Embryonic facial prominence (tissue), 1 donor: ENCODE measurements around the gene CA4.

ENCODE experiments used
- DNase-seq: peaks from one replicate; pipeline ENCODE4 v3.0.0-alpha.2; 2016; ENCODE audit errors: extremely low spot score

CA4 gene

DNA sequence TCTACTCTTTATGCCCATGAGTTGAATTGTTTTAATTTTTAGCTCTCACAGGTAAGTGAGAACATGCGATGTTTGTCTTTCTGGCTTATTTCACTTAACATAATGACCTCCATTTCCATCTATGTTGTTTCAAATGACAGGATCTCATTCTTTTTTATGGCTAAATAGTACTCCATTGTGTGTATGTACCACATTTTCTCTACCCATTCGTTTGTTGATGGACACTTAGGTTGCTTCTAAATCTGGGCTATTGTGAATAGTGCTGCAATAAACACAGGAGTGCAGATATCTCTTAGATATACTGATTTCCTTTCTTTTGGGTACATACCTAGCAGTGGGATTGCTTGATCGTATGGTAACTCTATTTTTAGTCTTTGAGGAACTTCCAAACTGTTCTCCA is 19.3 kb upstream of the CA4 start:
- no peak for DNase-seq

DNA sequence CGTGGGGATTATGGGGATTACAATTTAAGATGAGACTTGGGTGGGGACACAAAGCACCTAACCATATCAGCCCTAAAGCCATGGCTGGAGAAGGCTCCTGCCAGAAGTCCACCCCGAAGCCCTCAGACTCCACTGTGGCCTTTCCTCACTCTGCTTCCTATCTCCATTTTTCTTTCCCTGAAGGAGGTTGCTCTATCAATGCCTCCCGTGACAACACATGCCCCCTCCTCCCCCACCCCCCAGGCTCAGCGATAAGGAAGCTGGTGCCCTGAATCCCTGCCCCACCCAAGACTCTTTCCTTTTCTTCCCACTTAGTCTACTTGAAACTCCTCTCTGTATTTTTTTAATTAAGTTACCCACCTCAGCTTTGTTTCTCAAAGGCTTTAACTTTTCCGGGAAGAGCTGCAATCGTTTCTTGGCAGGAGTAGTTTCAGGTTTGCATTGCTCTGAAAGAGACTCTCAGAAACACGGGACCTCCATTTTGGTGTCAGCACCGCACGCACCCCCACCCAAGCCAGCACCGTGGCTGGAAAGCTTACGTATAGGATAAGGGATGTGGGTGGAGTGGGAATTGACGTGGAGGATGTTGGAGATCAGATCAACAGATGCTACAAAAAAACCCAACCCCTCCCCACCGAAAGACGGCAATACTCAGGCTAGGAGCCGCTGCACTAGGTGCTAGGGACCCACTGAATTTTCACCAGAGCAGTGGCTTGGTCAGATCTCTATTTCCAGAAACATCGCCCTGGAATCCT is 15.2 kb upstream of the CA4 start:
- DNase-seq = no peak

- peak; percentile 59 for DNase-seq
Measured at GRCh38 chr17:60135151-60135950, 14.4 kb upstream of the CA4 start.

GRCh38 chr17:60135951-60136666 is 13.7 kb upstream of the CA4 start:
- DNase-seq = no peak

GRCh38 chr17:60137731-60138130 is 12.0 kb upstream of the CA4 start:
- DNase-seq = no peak

GRCh38 chr17:60138769-60139437 is 10.9 kb upstream of the CA4 start:
- no peak for DNase-seq

DNA sequence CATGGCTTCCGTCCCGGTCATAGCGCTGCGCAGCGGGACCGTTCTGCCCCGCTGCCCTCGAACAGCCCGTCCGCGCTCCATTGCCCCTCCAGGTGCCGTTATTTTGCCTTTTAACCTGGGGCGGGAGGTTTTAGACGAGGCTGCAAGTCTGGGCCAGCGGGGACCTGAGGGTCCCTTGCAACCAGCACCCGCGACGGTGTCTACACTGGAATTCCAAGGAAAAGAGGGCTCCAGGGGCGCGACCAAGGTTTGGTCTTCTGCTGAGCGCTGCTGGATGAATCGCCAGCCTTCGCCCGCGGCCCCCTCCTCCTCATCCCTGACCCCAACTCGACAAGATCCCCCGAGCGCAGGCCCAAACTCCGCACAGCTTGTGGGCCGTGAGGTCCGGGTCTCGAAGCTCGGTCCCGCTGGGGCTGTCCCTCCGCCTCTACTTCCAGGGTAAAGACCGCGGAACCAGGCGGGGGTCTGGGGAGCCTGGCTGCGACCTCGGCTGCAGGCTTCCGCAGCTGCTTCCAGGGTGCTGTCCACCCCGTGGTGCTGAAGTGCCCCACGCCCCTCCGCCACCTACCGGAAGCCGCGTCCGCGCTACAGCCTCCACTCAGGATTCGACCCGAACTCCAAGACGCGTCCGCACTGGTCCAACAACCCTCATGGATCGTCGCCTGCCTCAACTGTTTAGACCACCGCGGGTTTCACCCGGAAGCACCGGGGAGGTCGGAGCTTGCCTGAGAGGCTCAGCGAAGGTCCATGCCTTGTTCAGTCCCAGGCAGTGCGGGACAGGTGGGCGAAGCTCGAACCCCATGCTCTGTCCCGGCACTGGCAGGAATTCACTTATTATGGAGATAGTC is 10.1 kb upstream of the CA4 start:
- DNase-seq = no peak

DNA sequence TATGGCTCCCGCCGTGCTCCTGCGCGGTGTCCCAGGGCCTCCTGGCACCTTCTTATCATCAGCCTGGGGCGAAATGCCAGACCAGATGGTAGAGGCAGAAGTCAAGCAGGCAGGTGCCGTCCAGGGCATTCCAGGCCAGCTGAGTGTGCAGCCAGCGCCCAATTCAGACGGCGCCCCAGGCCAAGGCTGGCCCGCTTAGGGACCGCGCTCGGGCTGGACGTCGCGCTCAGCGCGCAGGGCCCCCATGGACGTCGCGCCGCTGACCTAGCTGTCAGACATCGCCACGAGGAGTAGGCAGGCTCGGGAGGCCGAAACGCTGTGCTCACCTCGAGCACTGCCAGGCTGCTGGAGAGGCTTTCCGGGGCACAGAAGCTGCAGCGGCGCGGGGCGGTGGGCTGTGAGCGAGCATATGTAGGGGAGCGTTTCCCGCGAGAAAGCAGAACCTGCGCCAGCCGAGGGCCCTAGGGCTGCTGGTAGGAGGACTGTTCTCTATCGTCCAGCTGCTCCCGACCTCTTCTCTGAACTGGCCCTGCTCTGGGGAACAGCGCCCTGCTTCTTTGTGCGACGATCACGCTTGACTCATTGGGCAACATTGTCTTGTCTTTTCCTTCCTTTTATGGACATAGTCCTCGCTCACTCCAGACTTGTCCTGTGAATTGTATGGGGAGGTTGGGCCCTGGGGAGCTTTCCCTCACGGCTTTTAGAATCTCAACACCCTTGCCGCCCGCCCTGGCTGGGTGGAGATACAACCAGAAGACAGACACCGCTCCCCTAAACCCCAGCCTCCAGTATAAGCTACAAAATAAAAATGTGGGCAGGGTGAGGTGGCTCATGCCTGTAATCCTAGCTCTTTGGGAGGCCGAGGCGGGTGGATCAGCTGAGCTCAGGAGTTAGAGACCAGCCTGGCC is 8.4 kb upstream of the CA4 start:
- DNase-seq = no peak

GRCh38 chr17:60142872-60143499 is 6.8 kb upstream of the CA4 start:
- DNase-seq = no peak

DNA sequence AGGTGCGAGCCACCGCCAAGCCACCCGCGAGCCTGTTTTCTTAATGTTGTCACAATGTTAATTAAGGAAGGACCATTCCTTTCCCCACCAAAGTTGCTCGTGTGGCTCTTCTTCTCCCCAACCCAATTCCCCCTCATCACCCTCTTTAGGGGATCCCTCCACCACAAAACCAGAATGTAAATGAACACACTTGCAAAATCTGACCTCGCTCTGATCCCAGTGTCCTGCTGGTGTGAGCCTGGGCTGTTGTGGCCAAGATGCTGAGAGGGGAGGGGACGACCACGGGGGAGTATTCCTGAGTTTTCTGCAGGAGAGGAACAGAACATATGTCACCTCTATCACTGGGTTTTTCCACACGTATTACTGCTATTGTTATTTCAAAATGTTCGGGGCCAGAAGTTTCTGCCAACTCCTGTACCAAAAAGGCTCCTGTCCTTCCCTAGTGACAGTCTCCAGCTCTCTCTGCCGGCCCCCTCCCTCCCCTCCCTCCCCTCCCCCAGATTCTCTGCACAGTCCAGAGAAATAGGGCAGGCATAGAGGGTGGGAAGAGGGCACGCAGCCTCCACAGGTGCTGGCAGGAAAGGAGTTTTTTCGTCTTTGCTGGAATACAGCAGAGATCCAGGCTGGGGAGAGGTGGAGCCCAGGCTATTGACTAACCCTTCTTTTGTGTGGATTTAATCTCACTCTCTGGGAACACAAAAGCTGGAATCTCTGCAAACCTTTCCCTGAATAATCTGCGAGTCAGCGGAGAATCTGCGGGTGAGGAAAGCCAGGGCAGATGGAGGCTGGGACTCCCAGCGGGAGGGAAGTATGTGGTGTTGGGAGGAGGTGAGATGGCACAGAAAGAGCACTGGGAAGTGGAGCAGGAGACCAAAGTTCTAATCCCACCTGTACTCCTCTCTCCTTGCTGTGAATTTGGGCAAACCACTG is 4.5 kb upstream of the CA4 start:
- no peak for DNase-seq

DNA sequence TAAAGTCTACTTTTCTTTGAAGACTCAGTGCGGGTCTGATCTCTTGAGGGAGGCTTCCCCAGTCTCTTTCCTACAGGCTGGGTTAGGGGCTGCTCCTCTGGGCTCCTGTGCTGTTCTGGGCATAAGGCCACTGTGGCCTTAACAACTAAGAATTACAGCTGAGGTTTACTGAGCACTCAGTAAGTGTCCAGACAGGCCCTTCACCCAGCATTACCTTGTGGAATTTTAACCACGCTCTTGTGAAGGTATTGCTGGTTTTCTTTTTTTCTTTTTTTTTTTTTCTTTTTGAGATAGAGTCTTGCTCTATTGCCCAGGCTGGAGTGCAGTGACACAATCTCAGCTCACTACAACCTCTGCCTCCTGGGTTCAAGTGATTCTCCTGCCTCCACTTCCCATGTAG is 3.6 kb upstream of the CA4 start:
- DNase-seq = no peak

DNA sequence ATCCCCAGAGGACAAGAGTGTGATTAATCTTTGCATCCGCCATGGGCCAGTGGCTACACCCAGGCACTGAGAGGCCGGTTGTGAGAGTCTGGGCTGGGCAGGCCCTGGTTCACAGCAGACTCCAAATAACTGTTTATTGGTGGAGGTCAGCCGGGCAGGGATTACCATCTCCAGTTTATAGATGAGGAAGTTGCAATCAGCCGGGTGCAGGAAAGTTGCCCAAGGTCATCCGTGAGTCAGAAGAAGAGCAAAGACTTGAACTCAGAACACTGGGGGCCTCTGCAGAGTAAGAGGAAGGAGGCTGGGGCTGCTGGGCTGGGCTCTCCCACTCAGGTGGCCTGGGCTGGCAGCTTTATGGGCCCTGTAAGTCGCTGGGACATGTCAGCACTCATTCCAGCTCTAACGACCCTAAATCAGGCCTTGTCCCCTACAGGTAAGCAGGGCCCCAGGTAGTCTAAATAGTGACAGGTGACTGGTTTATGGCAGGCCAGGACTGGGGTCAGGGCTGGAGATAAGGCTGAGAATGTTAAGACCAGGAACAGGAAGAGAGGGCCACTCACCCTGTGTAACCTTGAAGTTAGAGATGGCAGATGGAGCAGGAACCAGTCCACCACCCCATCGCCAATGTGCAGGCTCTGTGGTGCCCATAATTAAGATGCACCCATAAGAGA is 2.1 kb upstream of the CA4 start:
- no peak for DNase-seq

DNA sequence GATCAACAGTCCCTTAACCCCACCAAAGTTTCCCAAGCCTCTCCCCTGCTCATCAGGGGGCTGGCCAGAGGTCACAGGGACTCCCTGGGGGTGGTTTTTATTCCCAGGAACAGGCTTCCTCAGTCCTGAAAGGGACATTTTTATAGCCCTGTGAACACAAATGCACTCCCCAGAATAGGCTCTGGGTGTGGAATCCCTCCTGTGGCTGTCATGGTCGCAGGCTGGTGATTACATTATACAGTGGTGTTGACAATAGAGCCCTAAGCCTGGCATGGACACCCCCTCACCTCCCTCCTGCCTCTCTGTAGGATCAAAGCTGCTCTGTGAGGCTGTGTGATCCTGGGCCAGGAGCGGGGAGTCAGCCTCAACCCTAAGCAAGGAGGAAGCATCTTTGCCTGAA is 1.4 kb upstream of the CA4 start:
- DNase-seq = no peak

- DNase-seq = no peak
Measured at GRCh38 chr17:60151355-60151754, 1.6 kb downstream of the CA4 start.

- no peak for DNase-seq
Measured at GRCh38 chr17:60153606-60154390, 4.0 kb downstream of the CA4 start.

- DNase-seq = no peak
Measured at GRCh38 chr17:60154616-60155426, 5.0 kb downstream of the CA4 start.
